Upper lobe of right lung (tissue), 1 donor: Measurements from ENCODE around the gene CST5. TPM values are rescaled to one million over a fixed set of nuclear protein-coding genes. Genes with fewer than 3 reads are reported as not detected.
"Not testable (repeated sequence)": the region's sequence is repeated elsewhere in the genome, so short reads cannot be mapped to it uniquely, and the experiment has no call there.

Experiments used
- ATAC-seq: fragments of 200-7000 bp; cut with Tn5 transposase; one replicate; pipeline ENCODE4 v1.9.1; 2020; ENCODE audit warnings: mild to moderate bottlenecking, moderate library complexity
- DNase-seq: peaks from one replicate; pipeline ENCODE4 v3.0.0-alpha.2; 2020
- H3K27ac ChIP-seq: fragments of 200-600 bp; one replicate; pipeline ENCODE4 v1.8.0; 2022
- H3K27me3 ChIP-seq: fragments of 200-600 bp; one replicate; pipeline ENCODE4 v1.8.0; 2022; ENCODE audit warnings: mild to moderate bottlenecking
- H3K36me3 ChIP-seq: fragments of 200-600 bp; one replicate; pipeline ENCODE4 v1.8.0; 2022
- H3K4me1 ChIP-seq: fragments of 200-600 bp; one replicate; pipeline ENCODE4 v1.8.0; 2022
- H3K4me3 ChIP-seq: fragments of 200-600 bp; one replicate; pipeline ENCODE4 v1.8.0; 2022; ENCODE audit warnings: mild to moderate bottlenecking
- H3K9me3 ChIP-seq: fragments of 200-600 bp; one replicate; pipeline ENCODE4 v1.8.0; 2022
- intact Hi-C: fragments of 100-400 bp; cut with DNase I; formaldehyde crosslinking; loops from one replicate; pipeline ENCODE4 v1.11.0; 2022
- total RNA-seq: library from RNA; stranded (reverse); fragmentation: NEBNext Ultra II Directional; extraction: Animal tissue kit (Norgen Biotek cat#: 25700); gene quantifications from one replicate; pipeline ENCODE4 v1.2.1, GENCODE V29; 2021
- TF ChIP-seq, protein P1 (sequence below): fragments of 200-600 bp; IDR thresholded peaks from one replicate; pipeline ENCODE4 v1.8.0; 2022; ENCODE audit warnings: antibody characterized with exemption
- donor health status: DM: no; HTN: yes; CAD: no; lungs with severe emphysema.

CST5 gene
- total RNA-seq, 1 donor from 2014 or later = 0.55 TPM

DNA sequence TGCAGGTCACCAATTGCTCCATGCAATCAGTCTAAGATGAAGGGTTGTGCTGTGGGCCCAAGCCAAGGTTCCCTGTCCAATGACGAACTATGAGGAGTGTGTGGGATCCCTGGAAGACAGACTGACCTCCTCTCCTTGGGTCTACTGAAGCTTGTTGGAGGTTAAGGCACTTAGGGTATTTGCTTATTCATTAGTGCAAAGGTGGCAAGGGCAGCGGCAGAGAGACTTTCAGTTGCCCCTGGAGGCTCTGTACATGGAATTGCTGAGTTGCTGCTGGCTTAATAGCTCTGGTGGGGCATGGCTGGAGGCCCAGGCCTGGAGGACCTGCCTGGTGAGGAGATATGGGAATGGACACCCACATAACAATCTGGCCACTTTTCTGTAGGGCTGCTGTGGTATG lies 29.8 kb upstream of the CST5 start:
- H3K27me3 ChIP-seq = no peaks in the 10 kb centered on the region
- TF ChIP-seq, protein P1, sequence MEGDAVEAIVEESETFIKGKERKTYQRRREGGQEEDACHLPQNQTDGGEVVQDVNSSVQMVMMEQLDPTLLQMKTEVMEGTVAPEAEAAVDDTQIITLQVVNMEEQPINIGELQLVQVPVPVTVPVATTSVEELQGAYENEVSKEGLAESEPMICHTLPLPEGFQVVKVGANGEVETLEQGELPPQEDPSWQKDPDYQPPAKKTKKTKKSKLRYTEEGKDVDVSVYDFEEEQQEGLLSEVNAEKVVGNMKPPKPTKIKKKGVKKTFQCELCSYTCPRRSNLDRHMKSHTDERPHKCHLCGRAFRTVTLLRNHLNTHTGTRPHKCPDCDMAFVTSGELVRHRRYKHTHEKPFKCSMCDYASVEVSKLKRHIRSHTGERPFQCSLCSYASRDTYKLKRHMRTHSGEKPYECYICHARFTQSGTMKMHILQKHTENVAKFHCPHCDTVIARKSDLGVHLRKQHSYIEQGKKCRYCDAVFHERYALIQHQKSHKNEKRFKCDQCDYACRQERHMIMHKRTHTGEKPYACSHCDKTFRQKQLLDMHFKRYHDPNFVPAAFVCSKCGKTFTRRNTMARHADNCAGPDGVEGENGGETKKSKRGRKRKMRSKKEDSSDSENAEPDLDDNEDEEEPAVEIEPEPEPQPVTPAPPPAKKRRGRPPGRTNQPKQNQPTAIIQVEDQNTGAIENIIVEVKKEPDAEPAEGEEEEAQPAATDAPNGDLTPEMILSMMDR = no peak
- DNase-seq (no peak), ATAC-seq (no peak)
- peaks cover 4% of the 10 kb centered on the region for H3K9me3 ChIP-seq
- intact Hi-C loops = no loop called here
- no peak overlapping the region for H3K4me3 ChIP-seq
- H3K27ac ChIP-seq = no peak overlapping the region
- H3K4me1 ChIP-seq = no peaks in the 10 kb centered on the region
- no peaks in the 10 kb centered on the region for H3K36me3 ChIP-seq

DNA sequence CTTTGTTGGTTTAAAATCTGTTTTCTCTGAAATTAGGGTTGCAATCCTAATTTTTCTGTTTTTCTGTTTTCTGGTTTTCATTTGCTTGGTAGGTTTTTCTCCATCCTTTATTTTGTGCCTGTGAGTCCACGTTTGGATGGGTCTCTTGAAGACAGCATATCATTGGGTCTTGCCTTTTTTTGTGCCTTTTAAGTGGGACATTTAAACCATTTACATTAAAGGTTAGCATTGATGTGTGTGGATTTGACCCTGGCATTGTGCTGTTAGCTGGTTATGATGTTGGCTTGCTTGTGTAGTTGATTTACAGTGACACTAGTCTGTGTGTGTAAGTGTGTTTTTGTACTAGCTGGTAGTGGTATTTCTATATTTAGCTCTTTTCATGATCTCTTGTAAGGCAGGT lies 28.0 kb upstream of the CST5 start:
- no peak for ATAC-seq

DNA sequence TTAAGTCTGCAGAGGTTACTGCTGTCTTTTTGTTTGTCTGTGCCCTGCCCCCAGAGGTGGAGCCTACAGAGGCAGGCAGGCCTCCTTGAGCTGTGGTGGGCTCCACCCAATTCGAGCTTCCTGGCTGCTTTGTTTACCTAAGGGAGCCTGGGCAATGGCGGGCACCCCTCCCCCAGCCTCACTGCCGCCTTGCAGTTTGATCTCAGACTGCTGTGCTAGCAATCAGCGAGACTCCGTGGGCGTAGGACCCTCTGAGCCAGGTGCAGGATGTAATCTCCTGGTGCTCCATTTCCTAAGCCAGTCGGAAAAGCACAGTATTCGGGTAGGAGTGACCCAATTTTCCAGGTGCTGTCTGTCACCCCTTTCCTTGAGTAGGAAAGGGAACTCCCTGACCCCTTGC lies 22.8 kb upstream of the CST5 start:
- ATAC-seq, intact Hi-C loops, DNase-seq, H3K27ac ChIP-seq, H3K36me3 ChIP-seq, H3K27me3 ChIP-seq, H3K4me3 ChIP-seq, H3K9me3 ChIP-seq, H3K4me1 ChIP-seq: not testable (repeated sequence)

More for the DNA sequence above, 28.0 kb upstream of the CST5 start:
- H3K27ac ChIP-seq = no peak overlapping the region
- no peak for DNase-seq
- H3K4me3 ChIP-seq = no peak overlapping the region
- intact Hi-C loops = no loop called here
- no peaks in the 10 kb centered on the region for H3K4me1 ChIP-seq
- H3K27me3 ChIP-seq = no peaks in the 10 kb centered on the region
- TF ChIP-seq, protein P1 = no peak
- H3K36me3 ChIP-seq = no peaks in the 10 kb centered on the region
- peaks cover 4% of the 10 kb centered on the region for H3K9me3 ChIP-seq

DNA sequence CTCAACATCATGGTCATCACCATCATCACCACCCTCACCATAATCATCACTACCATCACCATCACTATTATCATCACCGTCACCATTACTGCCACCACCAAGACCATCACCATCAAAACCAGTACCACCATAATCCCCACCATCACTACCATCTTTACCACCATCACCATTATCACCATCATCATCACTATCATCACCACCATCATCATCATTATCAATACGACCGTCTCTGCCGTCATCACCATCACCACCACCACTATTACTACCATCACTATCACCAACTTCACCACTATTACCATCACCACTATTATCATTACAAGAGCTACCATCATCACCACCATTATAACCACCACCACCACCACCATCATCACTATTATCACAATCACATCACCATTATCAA lies 11.3 kb upstream of the CST5 start:
- H3K4me1 ChIP-seq, H3K36me3 ChIP-seq, H3K9me3 ChIP-seq, ATAC-seq, H3K4me3 ChIP-seq, intact Hi-C loops, H3K27me3 ChIP-seq, H3K27ac ChIP-seq, DNase-seq: not testable (repeated sequence)

DNA sequence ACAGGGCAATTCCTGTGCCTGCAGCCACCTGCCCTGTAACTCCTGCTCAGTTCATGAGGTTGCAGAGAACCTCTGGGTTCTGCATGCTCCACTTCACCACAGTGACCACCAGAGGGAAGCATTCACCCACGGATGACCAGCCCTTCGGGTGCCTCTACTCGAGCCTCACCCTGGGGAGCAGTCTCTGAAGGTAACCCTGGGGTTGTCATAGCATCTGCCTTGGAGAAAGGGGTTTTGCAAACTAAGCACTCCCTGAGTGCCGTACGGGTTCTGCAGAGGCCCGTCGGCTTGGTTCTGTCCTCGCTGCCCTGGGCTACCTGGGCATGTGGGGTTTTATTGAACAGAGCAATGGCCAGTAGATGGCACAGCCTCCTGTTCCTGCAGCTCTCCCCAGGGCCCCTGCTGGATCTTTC lies 10.2 kb upstream of the CST5 start:
- no peak overlapping the region for H3K27ac ChIP-seq
- intact Hi-C loops = no loop called here
- no peaks in the 10 kb centered on the region for H3K9me3 ChIP-seq
- no peaks in the 10 kb centered on the region for H3K36me3 ChIP-seq
- no peaks in the 10 kb centered on the region for H3K4me1 ChIP-seq
- ATAC-seq (peak; percentile 98), DNase-seq (no peak)
- TF ChIP-seq, protein P1 = peak; percentile 76
- H3K27me3 ChIP-seq = no peaks in the 10 kb centered on the region
- no peak overlapping the region for H3K4me3 ChIP-seq

DNA sequence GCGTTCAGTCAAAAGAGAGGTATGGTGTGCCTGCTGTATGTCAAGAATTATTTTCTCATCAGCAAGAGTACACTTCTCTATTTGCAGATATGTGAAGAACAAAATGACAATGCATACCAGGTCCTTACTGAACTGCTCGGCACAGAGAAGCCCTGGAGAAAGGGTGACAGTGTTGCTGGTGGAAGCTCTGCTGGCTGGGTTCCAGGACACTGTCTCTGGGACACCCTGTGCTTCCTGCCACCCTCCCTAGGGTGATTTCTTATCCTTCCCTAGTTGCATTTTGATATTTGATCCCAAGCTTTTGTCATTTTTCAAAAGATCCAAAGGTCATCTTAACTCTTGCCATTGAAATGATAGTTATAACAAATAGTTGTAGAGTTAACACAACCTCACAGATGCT lies 8.3 kb upstream of the CST5 start:
- Histone ChIP-seq H3K27me3 (no peaks in the 10 kb centered on the region), H3K36me3 (no peaks in the 10 kb centered on the region), H3K4me3 (no peak overlapping the region), H3K4me1 (no peaks in the 10 kb centered on the region), H3K27ac (no peak overlapping the region), H3K9me3 (no peaks in the 10 kb centered on the region)
- intact Hi-C loops = no loop called here
- DNase-seq (no peak), ATAC-seq (no peak)
- TF ChIP-seq, protein P1 = no peak

DNA sequence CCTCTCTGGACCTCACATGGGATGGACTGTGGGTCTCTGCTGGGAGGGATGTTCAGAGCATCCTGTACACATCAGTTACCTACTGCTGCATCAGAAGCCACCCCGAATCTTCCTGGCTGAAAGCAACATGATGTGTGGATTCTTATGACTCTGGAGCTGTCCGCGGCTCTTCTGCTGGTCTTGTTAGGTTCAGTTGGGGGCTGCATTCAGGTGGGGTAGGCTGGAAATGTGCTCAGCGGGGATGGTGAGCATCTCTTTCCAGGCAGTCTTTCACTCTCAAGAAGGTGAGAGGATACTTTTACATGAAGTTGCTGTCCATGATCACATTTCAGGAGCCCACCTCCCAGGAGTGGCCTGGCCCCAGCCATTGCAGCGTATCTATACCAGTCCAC lies 5.2 kb upstream of the CST5 start:
- no peaks in the 10 kb centered on the region for H3K27me3 ChIP-seq
- H3K9me3 ChIP-seq = no peaks in the 10 kb centered on the region
- DNase-seq (no peak), ATAC-seq (no peak)
- no peak overlapping the region for H3K4me3 ChIP-seq
- no peaks in the 10 kb centered on the region for H3K4me1 ChIP-seq
- H3K36me3 ChIP-seq = no peaks in the 10 kb centered on the region
- TF ChIP-seq, protein P1 = no peak
- intact Hi-C loops = no loop called here
- no peak overlapping the region for H3K27ac ChIP-seq
